ENCODE data around the gene THSD4. TPM values are rescaled to one million over a fixed set of nuclear protein-coding genes. Genes with fewer than 3 reads are reported as not detected.

The THSD4 gene
- total RNA-seq, 1 experiment from 2014 or later: 29.0 TPM

DNA sequence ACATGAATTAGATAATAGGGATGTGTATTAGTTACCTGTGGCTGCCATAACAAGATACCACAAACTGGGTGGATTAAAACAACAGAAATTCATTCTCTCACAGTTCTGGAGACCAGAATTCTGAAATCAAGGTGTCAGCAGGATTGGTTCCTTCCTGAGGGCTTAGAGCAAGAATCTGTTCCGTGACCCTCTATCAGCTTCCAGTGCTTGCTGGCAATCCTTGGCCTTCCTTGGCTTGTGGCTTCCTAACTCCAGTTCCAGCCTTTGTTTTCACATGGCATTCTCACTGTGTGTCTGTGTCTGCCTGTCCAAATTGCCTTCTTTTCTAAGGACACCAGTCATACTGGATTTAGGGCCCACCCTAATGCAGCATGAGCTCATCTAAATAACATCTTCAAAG lies 600.6 kb downstream of the THSD4 start:
- H3K36me3 ChIP-seq (ENCODE audit: low read depth, low read length): no peaks in the 10 kb centered on the region
- H3K9me2 ChIP-seq (replicated peaks; ENCODE audit: low read length): no peaks in the 10 kb centered on the region
- POLR2A ChIA-PET (ENCODE audit: unreplicated experiment): no interaction called here
- no peaks in the 10 kb centered on the region for H4K20me1 ChIP-seq (ENCODE audit: low read length)
- no peaks in the 10 kb centered on the region for H3K79me2 ChIP-seq (ENCODE audit: low read length)
- no peaks in the 10 kb centered on the region for H3K9me3 ChIP-seq (ENCODE audit: low read length)
- no peaks in the 10 kb centered on the region for H3F3A ChIP-seq (ENCODE audit: low read length, unreplicated experiment)
- H3K27me3 ChIP-seq (ENCODE audit: low read length): no peaks in the 10 kb centered on the region
- H3K4me1 ChIP-seq (ENCODE audit: insufficient read depth, low read length): peaks cover 10% of the 10 kb centered on the region
- no peak overlapping the region for H3K27ac ChIP-seq (ENCODE audit: low read length)
- BruUV-seq (replicated peaks): no TSS peak
- H2AFZ ChIP-seq (ENCODE audit: low read length): no peak overlapping the region
- TF ChIP-seq, protein P1, sequence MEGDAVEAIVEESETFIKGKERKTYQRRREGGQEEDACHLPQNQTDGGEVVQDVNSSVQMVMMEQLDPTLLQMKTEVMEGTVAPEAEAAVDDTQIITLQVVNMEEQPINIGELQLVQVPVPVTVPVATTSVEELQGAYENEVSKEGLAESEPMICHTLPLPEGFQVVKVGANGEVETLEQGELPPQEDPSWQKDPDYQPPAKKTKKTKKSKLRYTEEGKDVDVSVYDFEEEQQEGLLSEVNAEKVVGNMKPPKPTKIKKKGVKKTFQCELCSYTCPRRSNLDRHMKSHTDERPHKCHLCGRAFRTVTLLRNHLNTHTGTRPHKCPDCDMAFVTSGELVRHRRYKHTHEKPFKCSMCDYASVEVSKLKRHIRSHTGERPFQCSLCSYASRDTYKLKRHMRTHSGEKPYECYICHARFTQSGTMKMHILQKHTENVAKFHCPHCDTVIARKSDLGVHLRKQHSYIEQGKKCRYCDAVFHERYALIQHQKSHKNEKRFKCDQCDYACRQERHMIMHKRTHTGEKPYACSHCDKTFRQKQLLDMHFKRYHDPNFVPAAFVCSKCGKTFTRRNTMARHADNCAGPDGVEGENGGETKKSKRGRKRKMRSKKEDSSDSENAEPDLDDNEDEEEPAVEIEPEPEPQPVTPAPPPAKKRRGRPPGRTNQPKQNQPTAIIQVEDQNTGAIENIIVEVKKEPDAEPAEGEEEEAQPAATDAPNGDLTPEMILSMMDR (conservative IDR thresholded peaks at IDR 0.05; ENCODE audit: low read depth, low read length): no peak
- TF ChIP-seq EZH2 (IDR thresholded peaks at IDR 0.05; ENCODE audit: low read length, unreplicated experiment): no peak
- H3K9ac ChIP-seq (ENCODE audit: low read length): no peak overlapping the region
- no peak for ATAC-seq
- no peak overlapping the region for H3K4me2 ChIP-seq (ENCODE audit: low read length)
- no peak overlapping the region for H3K4me3 ChIP-seq (ENCODE audit: low read length)
- no peak for DNase-seq
- CTCF ChIA-PET: no interaction called here
- intact Hi-C loops (cut with micrococcal nuclease): loop anchor here (10.0 kb wide), 1 partner anchor 141 kb away; no protein-coding TSS in a partner anchor

DNA sequence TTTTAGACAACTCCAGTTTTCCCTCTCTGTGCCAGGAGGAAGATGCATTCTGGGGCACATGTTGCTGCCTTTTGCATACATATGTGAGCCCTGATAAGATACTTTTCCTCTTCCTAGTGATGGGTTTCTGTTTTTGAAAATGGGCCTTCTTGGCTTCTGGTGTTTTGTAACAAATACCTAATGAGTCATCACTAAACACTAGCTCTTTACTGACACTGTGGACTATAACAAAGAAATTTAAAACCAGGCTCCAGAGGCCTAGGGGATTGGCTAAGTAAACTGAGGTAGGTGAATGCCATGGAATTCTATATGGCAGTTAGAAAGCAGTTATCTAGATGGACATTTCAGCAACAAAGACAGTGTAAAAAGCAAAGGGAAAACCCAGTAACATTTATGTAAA lies 601.7 kb downstream of the THSD4 start:
- Histone ChIP-seq H2AFZ (ENCODE audit: low read length) (peak overlapping the region; percentile 35; the same call in 1 of the 2 replicates), H3K79me2 (ENCODE audit: low read length) (no peaks in the 10 kb centered on the region), H3K36me3 (ENCODE audit: low read depth, low read length) (no peaks in the 10 kb centered on the region), H3K27me3 (ENCODE audit: low read length) (no peaks in the 10 kb centered on the region), H3K27ac (ENCODE audit: low read length) (no peak overlapping the region), H3F3A (ENCODE audit: low read length, unreplicated experiment) (no peaks in the 10 kb centered on the region), H3K4me2 (ENCODE audit: low read length) (0 out of 2 replicates have a peak overlapping the region, but pooled peaks have one; percentile 25), H3K4me3 (ENCODE audit: low read length) (no peak overlapping the region), H3K9me3 (ENCODE audit: low read length) (no peaks in the 10 kb centered on the region), H3K9me2 (replicated peaks; ENCODE audit: low read length) (no peaks in the 10 kb centered on the region), H3K4me1 (ENCODE audit: insufficient read depth, low read length) (peaks cover 10% of the 10 kb centered on the region), H3K9ac (ENCODE audit: low read length) (no peak overlapping the region), H4K20me1 (ENCODE audit: low read length) (no peaks in the 10 kb centered on the region)
- TF ChIP-seq EZH2phosphoT487 (IDR thresholded peaks at IDR 0.05; ENCODE audit: borderline replicate concordance, low read length): no peak
- no peak for TF ChIP-seq EZH2 (IDR thresholded peaks at IDR 0.05; ENCODE audit: low read length, unreplicated experiment)
- TF ChIP-seq, protein P1 (conservative IDR thresholded peaks at IDR 0.05; ENCODE audit: low read depth, low read length): no peak
- BruUV-seq (replicated peaks): no TSS peak
- DNase-seq: peak; percentile 35
- peak; percentile 56 for ATAC-seq
- intact Hi-C loops (cut with micrococcal nuclease): loop anchor here (10.0 kb wide), 1 partner anchor 142 kb away; no protein-coding TSS in a partner anchor
- POLR2A ChIA-PET (ENCODE audit: unreplicated experiment): no interaction called here
- CTCF ChIA-PET: interaction anchor here (0.6 kb wide), 1 partner anchor 27 kb away, joined by 9 read pairs; no protein-coding TSS in a partner anchor

DNA sequence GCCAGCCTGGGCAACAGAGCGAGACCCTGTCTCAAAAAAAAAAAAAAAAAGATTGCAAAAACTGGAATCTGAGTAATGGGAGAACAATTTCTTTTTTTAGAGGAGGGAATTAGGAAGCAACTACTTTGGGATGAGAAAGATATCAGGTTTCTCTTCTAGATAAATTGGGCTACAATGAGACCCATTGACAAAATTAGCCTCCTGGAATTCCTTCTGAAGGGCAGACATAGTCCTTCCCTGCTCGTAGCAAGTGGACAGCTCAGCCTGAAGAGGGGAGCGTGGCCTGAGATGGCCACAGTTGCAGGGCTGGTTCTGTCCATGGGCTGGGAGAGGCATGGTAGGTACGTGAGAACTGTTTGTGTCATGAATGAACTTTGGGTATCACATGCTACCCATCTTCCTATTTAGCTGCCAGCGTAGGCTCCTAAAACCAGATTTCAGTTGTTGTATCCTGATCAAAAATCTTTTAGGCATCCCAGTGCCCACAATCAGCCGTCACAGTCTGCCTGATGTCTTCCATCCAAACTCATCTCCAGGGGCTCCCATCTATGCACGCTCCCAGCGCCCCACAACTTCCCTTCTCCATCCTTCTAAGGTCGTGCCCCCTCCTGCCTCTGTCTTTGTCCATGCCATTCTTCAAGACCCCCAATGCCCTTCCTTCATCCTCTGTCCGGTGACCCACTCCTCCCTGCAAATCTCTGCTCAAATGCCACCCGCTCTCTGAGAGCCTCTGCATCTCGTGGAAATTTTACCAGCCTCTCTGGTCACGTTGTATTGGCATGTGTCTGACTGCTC lies 603.0 kb downstream of the THSD4 start:
- BruUV-seq (replicated peaks): no TSS peak
- no peak overlapping the region for H2AFZ ChIP-seq (ENCODE audit: low read length)
- CTCF ChIA-PET: no interaction called here
- no peak overlapping the region for H3K4me2 ChIP-seq (ENCODE audit: low read length)
- no peak overlapping the region for H3K27ac ChIP-seq (ENCODE audit: low read length)
- no peaks in the 10 kb centered on the region for H3K9me3 ChIP-seq (ENCODE audit: low read length)
- no peaks in the 10 kb centered on the region for H3K36me3 ChIP-seq (ENCODE audit: low read depth, low read length)
- H3K4me1 ChIP-seq (ENCODE audit: insufficient read depth, low read length): peaks cover 10% of the 10 kb centered on the region
- H3K27me3 ChIP-seq (ENCODE audit: low read length): no peaks in the 10 kb centered on the region
- no peak for ATAC-seq
- no peaks in the 10 kb centered on the region for H3F3A ChIP-seq (ENCODE audit: low read length, unreplicated experiment)
- H4K20me1 ChIP-seq (ENCODE audit: low read length): no peaks in the 10 kb centered on the region
- H3K9me2 ChIP-seq (replicated peaks; ENCODE audit: low read length): no peaks in the 10 kb centered on the region
- no peaks in the 10 kb centered on the region for H3K79me2 ChIP-seq (ENCODE audit: low read length)
- no peak overlapping the region for H3K4me3 ChIP-seq (ENCODE audit: low read length)
- no peak overlapping the region for H3K9ac ChIP-seq (ENCODE audit: low read length)
- POLR2A ChIA-PET (ENCODE audit: unreplicated experiment): no interaction called here
- intact Hi-C loops (cut with micrococcal nuclease): loop anchor here (10.0 kb wide), 1 partner anchor 144 kb away; no protein-coding TSS in a partner anchor
- no peak for DNase-seq
- no peak for TF ChIP-seq EZH2phosphoT487 (IDR thresholded peaks at IDR 0.05; ENCODE audit: borderline replicate concordance, low read length)
- TF ChIP-seq, protein P1 (conservative IDR thresholded peaks at IDR 0.05; ENCODE audit: low read depth, low read length): no peak
- no peak for TF ChIP-seq EZH2 (IDR thresholded peaks at IDR 0.05; ENCODE audit: low read length, unreplicated experiment)
